ENCODE measurements around the gene CYB561A3.

- TF ChIP-seq CTCF (conservative IDR thresholded peaks at IDR 0.05; ENCODE audit: low read depth in 2 of 2) (no peak), POLR2AphosphoS5 (IDR thresholded peaks at IDR 0.05; ENCODE audit: low read depth) (no peak), EZH2 (IDR thresholded peaks at IDR 0.05; ENCODE audit: low read depth, unreplicated experiment) (no peak), JUNB (IDR thresholded peaks at IDR 0.05; ENCODE audit: unreplicated experiment) (no peak)
Measured at GRCh38 chr11:61305417-61305816, 56.3 kb downstream of the CYB561A3 start.

Data from GM23338 (cell line).